ENCODE data around the gene PXDN. TPM values are rescaled to one million over a fixed set of nuclear protein-coding genes. Genes with fewer than 3 reads are reported as not detected.

Gene PXDN
- total and polyA plus RNA-seq, 2 of the 4 experiments (the other 2 are of a cell fraction), result 153 to 332 TPM

- Histone ChIP-seq H3K4me2 (ENCODE audit: low read depth, low read length) (no peak overlapping the region), H3K4me3 (ENCODE audit: insufficient read depth, low read depth, low read length) (no peak overlapping the region), H3K27me3 (ENCODE audit: control insufficient read depth, insufficient read depth, low read length) (no peaks in the 10 kb centered on the region), H2BK5ac (ENCODE audit: low read depth, low read length, poor library complexity, severe bottlenecking) (no peak overlapping the region), H3K9me1 (ENCODE audit: insufficient read depth, low read length) (peaks cover 4% of the 10 kb centered on the region; the same call in 1 of the 2 replicates), H2BK15ac (ENCODE audit: low read depth, low read length) (no peak overlapping the region), H3K18ac (ENCODE audit: low read depth, low read length) (no peak overlapping the region), H3K4ac (ENCODE audit: low read depth, low read length) (no peak overlapping the region), H3K9ac (ENCODE audit: low read depth, low read length) (no peak overlapping the region), H3K27ac (ENCODE audit: insufficient read depth, low read length) (no peak overlapping the region), H2AK9ac (replicated peaks; ENCODE audit: low read depth, low read length, poor library complexity) (no peak overlapping the region), H3K23ac (ENCODE audit: low read depth, low read length) (no peak overlapping the region), H3K56ac (ENCODE audit: extremely low read depth, insufficient read depth, low read length) (no peak overlapping the region), H2AK5ac (ENCODE audit: low read depth, low read length) (no peak overlapping the region), H2BK20ac (ENCODE audit: low read depth, low read length) (no peak overlapping the region), H2AFZ (replicated peaks; ENCODE audit: low read length, poor library complexity) (no peak overlapping the region), H4K20me1 (ENCODE audit: insufficient read depth, low read length) (peaks cover 14% of the 10 kb centered on the region), H3K36me3 (ENCODE audit: control insufficient read depth, insufficient read depth, low read length) (peaks cover 71% of the 10 kb centered on the region), H3K4me1 (ENCODE audit: control insufficient read depth, insufficient read depth, low read length) (no peaks in the 10 kb centered on the region), H4K5ac (ENCODE audit: low read depth, low read length) (no peak overlapping the region), H4K8ac (ENCODE audit: low read depth in 2 of 2, low read length in 2 of 2) (no peak overlapping the region), H2BK120ac (ENCODE audit: low read depth, low read length) (no peak overlapping the region), H3K14ac (replicated peaks; ENCODE audit: low read depth, low read length) (no peak overlapping the region), H3K79me1 (ENCODE audit: low read depth in 1 of 2, low read length in 2 of 2) (peaks cover 35 to 69% of the 10 kb centered on the region in 2 experiments), H3K9me3 (ENCODE audit: control insufficient read depth, insufficient read depth, low read length) (no peaks in the 10 kb centered on the region), H4K91ac (ENCODE audit: insufficient read depth, low read depth, low read length) (no peak overlapping the region)
- ChIA-PET CTCF (interaction anchor here (1.6 kb wide), 1 partner anchor 87 kb away, joined by 4 read pairs; no protein-coding TSS in a partner anchor), POLR2A (ENCODE audit: unreplicated experiment) (no interaction called here)
- no peak for ATAC-seq (ENCODE audit: low read depth)
- no peak for TF ChIP-seq CHD1 (IDR thresholded peaks at IDR 0.05; ENCODE audit: low read depth, low read length)
- no peak for TF ChIP-seq CEBPB (IDR thresholded peaks at IDR 0.05; ENCODE audit: low read depth, low read length)
- no peak for TF ChIP-seq BHLHE40 (IDR thresholded peaks at IDR 0.05; ENCODE audit: low read depth, low read length)
- TF ChIP-seq CTCF (conservative IDR thresholded peaks at IDR 0.05; ENCODE audit: low read depth, low read length), result no peak
- no peak for TF ChIP-seq NFE2L2 (IDR thresholded peaks at IDR 0.05; ENCODE audit: low read depth, low read length)
- no peak for TF ChIP-seq MAZ (IDR thresholded peaks at IDR 0.05; ENCODE audit: borderline replicate concordance, low read depth, low read length)
- TF ChIP-seq ELK1 (IDR thresholded peaks at IDR 0.05; ENCODE audit: borderline replicate concordance, low read depth, low read length), result no peak
- DNase-seq, result no peak
- dilution Hi-C loops (cut with HindIII; ENCODE audit: low sequenced_read_pairs, unreplicated experiment) (no loop called here), intact Hi-C loops (cut with micrococcal nuclease) (no loop called here), in situ Hi-C loops (cut with MboI; ENCODE audit: low sequenced_read_pairs) (no loop called here)
- 98% methylated on average over 13 of the region's 16 CpGs; no CpG with 5 or more reads in 1 of the 2 experiments for WGBS, 2 experiments (ENCODE audit: extremely low coverage in 2 of 2, insufficient read length in 1 of 2)
- BruUV-seq (replicated peaks), result no TSS peak
Observed at GRCh38 chr2:1663621-1664020, 80.7 kb downstream of the PXDN start.
